CD4-positive, alpha-beta T cell treated with Interleukin-6 for 4 hours (primary cell): ENCODE results near the gene ULK3.
A peak's percentile ranks its signal among the peaks of the same experiment; 100 is the strongest.

ENCODE experiments used
- DNase-seq: peaks from one replicate; pipeline ENCODE4 v3.0.0-alpha.2; 2020; ENCODE audit warnings: mixed read lengths

Gene ULK3

DNA sequence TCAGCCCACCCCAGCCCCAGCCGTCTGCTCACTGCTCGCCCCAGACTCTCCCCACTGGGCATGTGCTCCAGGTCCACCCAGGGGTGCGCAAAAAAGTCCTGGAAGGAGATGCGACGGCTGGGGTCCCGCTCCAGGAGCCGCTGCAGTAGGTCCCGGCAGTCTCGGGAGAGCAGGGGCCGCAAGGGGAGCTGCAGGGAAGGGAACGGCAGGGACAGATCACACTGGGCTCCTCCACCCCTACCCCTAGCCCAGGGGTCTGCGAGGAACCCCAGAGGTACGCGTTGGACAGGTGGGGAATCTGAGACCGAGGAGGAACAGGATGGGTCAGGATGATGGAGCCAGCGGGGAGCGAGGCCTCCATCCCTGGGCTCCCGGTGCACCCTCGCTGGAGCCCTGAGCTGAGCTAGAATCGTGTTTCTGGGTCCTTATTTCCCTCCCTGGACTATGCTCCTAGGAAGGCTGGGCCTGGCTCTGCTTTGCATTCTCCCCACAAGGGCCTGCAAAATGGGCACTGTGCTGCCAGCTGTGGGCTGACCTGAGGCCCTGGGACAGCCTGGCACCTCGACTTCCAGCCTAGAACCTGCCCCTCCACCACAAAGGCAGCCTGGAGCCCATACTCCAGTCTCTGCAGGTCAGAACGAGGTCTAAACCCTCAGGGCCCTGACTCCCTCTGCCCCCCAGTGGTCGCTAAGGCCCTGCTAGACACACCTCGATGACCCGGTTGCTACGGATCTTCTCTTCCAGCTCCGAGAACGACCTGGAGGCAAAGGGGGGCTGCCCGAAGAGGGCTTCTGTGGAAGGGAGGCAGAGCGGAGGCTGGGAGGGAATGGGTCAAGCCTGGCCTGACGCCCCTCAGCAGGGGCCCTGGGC lies 3.2 kb downstream of the ULK3 start:
- DNase-seq: no peak

DNA sequence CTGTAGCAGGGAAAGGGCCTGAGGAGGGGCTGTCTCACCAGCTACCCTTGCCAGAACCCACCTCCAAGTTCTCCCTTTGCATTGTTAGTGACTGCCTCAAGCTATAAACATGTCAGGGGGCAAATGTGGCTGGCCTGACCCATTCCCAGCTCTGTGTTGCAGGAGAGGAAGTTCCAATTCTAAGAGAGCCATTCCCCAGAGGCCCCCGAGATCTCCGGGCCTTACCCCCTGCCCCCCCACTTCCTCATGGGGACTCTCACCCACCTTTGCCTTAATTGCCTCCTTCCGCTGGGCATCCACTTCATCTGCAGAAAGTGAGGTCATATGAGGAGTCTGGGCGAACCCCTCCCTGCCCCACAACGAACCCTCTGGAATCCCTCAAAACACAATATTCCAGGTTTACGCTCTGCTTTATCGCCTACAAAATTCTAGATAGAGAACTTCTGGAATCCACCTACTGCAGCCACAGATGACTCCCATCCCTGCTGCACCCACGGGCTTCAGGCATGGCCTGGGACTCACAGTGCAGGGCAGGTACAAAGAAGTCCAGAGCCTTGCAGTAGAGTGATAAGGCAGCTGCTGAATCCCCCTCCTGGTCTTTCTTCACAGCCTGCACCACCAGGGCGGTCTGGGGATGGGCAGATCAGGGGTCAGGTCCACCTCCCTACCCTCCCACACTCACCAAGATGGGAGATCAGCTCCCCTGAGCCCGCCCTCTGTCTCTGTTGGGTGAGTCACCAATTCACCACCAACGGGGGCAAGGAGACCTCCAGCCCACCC lies 4.0 kb downstream of the ULK3 start:
- no peak for DNase-seq

DNA sequence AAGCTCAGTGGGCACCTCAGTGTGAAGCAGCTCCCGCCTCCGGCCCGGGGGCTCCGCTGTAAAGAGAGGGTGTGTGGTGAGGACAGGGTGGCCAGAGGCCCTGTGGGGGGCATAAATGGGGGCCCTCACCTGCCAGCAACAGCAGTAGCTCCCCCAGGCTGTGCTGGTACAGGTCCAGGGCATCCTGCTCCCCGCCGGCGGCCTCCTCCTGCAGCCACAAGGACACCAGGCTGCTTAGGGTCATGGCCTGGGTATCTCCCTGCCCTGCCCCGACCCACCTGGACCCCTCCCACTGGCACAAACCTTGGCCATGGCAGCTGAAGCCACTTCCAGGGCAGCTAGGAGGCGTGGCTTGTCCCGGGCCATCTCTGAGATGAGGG lies 4.8 kb downstream of the ULK3 start:
- DNase-seq: no peak

GRCh38 chr15:74837482-74838136 lies 5.3 kb downstream of the ULK3 start:
- no peak for DNase-seq

DNA sequence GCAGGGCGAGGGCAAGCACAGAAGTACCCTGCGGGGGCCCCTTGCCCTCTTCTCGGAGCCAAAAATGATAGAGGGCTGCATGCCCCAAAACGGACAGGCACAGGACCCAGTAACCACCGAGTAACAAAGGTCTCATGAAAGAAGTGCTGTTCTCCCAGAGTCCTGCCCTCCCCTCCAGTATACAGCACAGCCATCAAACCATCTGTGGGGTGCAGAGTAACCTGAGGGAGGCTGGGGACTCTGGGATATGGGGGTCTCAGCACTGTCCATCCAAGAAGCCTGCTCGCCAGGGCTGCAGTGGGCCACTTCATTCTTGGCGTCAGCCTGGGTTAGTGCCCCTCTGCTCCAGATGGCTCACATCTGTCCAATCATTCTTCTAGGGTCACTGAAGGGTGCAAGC lies 6.1 kb downstream of the ULK3 start:
- DNase-seq: no peak

DNA sequence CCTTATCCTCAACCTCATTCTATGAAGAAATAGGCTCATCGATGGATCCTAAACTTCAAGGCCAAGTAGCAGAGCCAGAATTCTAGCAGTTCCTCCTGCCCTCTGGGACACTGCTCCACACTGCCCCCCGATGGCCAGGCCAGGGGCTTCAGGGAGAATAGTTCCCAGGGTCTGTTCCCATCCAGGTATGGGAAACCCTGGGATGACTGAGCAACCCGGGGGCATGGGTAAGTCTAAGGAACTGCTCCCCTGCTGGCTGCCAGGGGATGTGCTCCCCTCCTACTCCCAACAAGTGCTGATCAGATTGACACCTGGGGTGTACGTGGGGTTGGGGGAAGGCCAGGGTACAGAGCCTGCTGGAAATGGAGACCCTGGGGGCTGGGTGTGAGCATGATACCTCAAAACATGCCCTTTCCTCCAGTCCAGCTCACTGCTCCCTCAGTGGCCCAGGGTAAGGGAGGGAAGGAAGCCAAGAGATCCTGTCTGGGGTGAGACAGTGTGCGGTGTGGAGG lies 7.6 kb downstream of the ULK3 start:
- DNase-seq: peak; percentile 64

DNA sequence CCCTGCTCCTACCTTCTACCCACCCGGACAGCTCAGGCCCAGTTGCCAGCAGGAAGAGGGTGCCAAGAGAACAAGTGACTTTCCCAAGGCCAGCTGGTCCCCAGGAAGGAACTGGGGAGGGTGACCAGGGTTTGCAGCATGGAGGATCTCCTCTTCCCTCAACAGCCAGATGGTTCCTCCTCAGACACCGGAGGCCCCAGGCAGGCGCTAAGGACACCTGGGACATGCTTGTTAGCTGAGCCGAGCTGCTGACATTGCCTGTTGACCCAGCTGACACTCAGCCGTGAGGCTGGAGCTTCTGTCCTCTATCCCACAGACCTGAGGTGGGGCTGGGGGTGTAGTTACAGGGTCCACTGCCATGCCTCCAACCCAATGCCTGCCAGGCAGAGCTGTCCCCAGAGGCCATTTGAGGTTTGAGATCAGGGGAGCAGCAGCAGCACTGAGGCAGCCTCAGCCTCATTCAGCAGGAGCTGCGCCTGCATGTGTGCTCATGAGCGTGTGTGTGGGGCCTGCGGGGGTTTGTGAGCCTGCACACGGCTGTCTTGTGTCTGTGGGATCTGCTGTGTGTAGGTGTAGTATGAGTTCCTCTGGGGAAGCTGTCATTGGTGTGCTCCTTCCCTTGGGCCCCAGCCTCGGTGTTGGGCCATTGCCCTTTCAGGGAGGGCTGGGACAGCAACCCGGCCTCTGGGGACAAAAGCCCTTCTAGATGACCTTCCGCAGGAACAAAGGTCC lies 9.4 kb downstream of the ULK3 start:
- no peak for DNase-seq

DNA sequence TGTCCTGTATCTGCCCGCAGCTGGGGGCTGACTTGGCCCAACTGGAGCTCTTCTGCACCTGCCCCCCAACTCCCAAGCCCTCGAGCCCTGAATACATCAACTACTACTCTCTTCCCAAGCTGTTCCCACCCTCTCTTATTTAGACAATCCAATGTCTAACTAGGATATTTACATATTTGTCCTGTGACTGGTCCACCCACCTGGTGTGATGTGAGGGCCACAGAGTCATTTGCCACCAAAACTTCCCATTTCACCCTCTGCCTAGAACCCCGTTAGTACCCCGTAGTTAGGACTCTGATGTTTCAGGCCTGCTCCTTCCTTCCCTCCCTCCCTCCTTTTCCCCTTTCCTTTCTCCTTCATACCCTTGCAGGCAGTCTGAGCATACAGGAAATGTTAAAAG lies 10.1 kb downstream of the ULK3 start:
- no peak for DNase-seq

- no peak for DNase-seq
Observed at GRCh38 chr15:74831813-74832495, 11.0 kb downstream of the ULK3 start.

DNA sequence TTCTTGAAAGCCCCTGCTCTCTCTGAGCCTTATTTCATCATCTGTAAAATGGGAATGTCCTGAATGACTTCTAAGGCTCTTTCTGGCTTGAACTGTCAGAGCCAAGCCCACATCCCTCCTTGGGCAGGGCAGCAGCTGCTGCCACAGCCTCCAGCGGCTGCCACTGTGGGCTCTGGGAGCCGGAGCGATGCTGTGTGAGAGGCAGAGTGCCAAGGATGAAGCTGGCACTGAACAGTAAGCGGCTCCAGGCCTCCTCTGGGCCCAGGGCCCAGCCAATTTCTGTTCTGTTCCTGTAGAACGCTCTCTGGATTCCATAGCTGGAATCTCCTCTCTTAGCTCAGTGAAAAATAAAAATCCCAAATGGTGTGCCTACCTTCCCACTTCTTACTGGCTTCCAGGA lies 12.1 kb downstream of the ULK3 start:
- no peak for DNase-seq

- DNase-seq: no peak
Observed at GRCh38 chr15:74829991-74830390, 13.0 kb downstream of the ULK3 start.

DNA sequence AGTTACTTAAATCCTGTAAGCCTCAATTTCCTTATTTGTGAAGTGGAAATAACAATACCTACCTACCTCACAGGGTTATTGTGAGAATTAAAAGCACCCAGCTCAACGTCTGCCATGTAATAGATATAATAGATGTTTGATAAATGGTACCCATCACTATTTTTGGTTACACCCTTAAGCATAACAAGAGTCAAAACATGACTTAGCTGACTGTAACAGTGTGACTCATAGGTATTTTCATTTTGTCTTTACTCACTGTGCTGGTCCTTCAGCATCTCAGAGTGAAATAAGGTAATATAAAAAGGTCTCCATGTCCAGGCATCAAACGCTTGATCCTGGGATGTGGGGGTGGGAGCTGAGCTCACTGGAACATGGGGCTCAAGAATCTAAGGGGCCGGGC lies 13.5 kb downstream of the ULK3 start:
- no peak for DNase-seq

GRCh38 chr15:74828835-74829234 lies 14.1 kb downstream of the ULK3 start:
- no peak for DNase-seq

DNA sequence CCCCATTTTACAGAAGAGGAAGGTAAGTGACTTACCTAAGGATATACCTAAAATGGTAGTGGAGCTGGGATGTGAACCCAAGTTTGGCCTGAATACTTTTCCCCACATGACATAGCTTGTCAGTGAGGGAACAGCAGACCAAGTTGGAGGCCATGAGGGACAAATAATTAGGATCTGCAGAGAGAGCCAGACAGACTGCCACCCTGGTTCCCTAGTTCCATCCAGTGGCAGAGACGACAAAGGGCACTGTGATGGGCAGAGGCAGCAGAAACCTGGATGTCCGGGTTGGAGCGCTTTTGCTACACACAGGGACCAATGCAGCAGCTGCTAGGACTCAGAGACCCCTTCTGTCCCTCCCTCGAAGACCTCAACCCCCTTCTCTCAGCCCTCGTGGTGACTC lies 15.3 kb downstream of the ULK3 start:
- DNase-seq: no peak

DNA sequence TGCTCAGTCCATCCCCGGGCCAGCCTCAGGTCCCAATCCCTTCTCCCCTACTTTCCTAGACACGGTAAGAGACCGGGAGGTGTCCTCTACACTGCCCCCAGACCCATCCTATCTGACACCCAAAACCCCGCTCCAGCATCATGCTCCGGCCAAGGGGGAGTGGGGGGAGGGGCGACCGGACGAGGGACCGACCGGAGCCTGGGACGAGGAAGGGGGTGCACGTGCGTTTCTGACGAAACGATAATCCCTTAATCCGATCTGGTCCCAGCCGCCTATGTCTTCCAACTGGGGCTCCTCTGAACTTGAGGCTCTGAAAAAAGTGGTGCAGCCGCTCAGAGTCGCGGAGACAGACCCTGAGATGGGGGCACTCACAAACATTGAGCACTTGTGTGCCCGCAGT lies 16.0 kb downstream of the ULK3 start:
- no peak for DNase-seq

- peak; percentile 51 for DNase-seq
Observed at GRCh38 chr15:74826364-74826819, 16.6 kb downstream of the ULK3 start, which contains the start of gene CPLX3. Gene CPLX3 (plus strand): TSS chr15:74826627. CDS start chr15:74826704, 77 bp downstream.

- no peak for DNase-seq
Observed at GRCh38 chr15:74825866-74826265, 17.1 kb downstream of the ULK3 start.

DNA sequence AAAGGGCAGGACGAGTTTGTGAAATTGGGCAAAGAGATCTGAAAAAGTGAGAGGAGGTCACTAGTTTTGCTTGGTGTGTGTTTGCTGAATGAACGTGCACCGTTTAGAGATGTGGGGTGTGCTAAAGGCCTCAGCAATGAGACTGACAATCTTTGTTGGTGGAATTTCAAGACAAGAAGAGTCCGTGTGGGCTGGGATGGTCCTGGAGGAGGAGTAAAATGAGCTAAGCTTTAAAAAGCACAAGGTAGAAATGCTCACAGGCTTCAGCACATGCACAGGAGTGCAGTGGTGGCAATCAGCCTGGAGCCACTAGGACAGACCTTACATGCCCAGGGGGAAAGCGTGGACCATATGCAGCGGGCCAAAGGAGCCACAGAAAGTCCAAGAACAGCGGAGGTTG lies 18.0 kb downstream of the ULK3 start:
- DNase-seq: no peak

GRCh38 chr15:74823324-74823723 lies 19.6 kb downstream of the ULK3 start:
- DNase-seq: no peak

DNA sequence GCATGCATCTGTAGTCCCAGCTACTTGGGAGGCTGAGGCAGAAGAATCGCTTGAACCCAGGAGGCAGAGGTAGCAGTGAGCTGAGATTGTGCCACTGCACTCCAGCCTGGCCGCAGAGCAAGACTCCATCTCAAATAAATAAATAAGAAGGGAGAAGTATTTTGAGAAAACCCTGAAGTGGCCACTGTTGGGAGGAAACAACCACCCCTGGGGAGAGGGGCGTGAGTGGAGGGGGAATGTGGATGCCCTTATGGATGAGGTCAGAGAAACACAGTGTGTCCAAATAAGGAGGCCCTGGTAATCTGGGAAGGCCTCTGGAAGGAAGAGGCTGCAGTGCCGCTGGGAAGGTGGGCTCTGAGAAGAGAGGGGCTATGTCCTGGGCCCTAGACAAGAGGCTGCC lies 20.7 kb downstream of the ULK3 start:
- DNase-seq: no peak

DNA sequence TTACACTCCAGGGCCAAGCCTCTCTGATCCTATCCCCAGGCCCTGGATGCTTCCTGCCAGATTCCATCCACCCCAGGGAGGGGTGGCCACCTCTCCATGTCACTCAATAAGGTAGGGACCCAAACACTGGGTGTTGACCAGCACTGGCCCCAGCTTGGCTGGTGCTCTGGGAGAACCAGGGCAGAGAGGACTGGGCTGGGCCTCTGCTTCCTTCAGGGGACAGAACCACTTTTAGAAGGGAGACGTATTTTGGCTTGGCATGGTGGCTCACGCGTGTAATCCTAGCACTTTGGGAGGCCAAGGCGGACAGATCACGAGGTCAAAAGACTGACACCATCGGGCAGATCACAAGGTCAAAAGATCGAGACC lies 21.2 kb downstream of the ULK3 start:
- DNase-seq: no peak
